ENCODE results near the gene ADAMTS18.
"Not testable (repeated sequence)": the region's sequence is repeated elsewhere in the genome, so short reads cannot be mapped to it uniquely, and the experiment has no call there.

The ADAMTS18 gene, protein sequence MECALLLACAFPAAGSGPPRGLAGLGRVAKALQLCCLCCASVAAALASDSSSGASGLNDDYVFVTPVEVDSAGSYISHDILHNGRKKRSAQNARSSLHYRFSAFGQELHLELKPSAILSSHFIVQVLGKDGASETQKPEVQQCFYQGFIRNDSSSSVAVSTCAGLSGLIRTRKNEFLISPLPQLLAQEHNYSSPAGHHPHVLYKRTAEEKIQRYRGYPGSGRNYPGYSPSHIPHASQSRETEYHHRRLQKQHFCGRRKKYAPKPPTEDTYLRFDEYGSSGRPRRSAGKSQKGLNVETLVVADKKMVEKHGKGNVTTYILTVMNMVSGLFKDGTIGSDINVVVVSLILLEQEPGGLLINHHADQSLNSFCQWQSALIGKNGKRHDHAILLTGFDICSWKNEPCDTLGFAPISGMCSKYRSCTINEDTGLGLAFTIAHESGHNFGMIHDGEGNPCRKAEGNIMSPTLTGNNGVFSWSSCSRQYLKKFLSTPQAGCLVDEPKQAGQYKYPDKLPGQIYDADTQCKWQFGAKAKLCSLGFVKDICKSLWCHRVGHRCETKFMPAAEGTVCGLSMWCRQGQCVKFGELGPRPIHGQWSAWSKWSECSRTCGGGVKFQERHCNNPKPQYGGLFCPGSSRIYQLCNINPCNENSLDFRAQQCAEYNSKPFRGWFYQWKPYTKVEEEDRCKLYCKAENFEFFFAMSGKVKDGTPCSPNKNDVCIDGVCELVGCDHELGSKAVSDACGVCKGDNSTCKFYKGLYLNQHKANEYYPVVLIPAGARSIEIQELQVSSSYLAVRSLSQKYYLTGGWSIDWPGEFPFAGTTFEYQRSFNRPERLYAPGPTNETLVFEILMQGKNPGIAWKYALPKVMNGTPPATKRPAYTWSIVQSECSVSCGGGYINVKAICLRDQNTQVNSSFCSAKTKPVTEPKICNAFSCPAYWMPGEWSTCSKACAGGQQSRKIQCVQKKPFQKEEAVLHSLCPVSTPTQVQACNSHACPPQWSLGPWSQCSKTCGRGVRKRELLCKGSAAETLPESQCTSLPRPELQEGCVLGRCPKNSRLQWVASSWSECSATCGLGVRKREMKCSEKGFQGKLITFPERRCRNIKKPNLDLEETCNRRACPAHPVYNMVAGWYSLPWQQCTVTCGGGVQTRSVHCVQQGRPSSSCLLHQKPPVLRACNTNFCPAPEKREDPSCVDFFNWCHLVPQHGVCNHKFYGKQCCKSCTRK (N-terminal part only)

DNA sequence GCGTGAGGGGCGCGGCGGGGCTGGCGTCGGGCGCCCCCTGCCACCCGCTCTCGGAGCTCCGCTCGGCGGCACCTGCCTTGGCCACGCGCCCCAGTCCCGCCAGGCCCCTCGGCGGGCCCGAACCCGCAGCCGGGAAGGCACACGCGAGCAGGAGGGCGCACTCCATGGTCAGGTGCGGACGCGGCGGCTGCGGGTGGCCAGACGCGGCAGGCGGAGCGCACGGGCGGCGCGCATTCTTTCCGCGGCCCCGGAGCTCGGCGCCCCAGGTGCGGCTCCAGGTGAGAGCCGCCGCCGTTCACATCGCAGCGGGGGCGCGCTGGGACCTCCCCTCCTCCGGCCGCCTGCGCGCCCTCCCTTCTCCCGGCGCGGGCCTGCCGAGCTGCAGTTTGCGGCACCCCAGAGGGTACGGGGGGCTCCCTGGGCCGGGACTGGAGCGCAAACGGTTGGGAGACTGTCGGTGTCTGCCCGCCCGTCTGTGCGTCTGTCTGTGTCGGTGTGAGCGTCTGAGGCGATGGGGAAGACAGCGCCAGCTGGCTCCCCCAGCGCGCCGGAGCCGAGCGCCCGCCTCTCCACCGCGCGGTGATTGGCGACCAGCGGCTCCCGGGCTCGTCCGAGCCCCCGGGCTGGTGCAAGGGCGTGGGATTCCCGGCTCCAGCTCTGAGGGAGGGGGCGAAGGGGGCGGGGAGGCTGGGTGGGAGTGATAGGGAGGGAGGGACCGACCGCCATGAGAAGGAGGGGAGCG, at the start of gene ADAMTS18:
ADAMTS18 (minus strand) TSS at position 505 of the 742 bp plus-strand sequence; CDS start at position 166, 339 bp downstream.
- DNase-seq (ENCODE audit: low spot score): no peak

DNA sequence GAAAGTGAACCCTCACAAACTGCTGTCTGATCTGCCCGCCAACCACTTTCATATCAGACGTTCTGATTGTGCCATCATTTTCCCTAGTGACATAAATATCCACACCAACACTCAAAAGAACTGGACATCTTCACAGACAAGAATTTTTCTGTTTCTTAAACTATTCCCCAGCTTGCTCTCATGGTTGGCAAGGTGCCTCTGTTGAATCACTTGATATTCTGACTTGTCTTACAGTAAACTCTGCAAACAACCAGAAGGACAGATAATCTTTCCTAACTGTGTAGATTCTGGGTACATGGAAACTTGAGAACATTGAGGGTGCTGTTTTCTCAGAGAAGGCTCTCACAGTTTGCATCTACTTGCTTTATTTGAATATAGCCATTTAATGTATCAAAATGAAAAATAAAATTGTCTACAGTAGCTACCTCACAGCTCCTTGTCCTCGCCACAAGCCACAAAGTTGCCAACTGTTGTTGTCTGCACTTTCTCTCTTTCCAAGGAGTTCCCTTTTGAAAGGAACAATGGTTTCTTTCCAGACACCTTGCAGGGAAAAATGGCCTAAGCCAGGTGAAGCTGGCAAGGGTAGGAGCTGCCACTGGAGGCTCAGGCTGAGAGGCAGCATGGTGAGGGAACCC, 46.0 kb upstream of the ADAMTS18 start:
- no peak for DNase-seq (ENCODE audit: low spot score)

DNA sequence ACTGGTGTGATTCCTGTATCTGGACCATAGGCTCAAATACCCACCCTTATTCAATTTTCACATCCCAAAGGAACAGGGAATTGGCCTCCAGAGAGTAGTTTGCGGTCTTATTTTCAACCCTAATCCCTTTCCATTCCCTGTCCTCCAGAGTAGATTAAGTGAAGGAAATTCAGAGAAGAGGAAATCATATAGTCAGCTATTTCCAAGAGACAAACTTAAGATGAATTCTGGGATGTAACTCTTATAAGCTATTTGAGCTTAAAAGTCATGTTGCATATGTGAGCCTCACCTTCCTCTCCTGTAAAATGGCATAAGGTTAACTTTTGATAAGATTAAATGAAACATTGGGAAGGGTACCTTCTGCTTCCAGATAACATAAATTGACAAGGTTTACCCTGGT, 37.4 kb upstream of the ADAMTS18 start:
- no peak for DNase-seq (ENCODE audit: low spot score)

DNA sequence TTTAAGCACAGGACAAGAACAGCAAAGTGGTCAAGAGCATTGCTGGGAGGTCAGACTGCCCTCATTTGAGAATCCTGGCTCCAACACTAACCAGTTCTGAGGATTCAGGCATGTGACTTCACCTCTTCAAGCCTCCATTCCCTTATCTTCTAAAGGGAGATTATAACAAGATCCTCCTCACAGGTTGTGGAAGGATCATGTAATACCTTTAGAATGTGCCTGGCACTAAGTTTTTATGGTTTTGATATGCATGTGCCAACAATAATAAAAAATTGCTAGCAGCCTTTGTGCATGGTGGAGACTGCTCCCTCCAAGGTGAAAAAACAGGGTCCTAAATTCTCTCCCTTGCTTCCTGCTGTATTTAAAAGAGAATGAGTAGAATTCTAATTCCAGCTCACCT, 36.0 kb upstream of the ADAMTS18 start:
- DNase-seq (ENCODE audit: low spot score): no peak

DNA sequence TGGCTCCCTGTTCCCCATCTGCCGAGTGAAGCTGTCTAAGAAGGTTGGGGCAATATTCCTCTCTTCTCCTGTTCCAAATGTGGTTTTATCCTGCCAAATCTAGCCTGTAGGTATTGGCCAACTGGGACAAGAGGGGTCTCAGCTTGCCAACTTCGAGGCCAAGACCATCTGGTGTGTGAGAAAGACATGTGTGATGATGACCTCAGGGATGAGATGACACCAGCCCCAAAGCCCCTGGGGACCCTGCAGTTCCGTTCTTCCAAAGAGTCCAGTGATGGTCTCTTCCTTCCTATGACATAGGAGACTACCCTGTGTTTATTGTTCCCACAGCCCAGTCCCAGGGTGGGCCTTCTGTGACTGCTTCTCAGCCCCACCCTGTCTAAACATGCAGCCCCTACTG, 34.8 kb upstream of the ADAMTS18 start:
- no peak for DNase-seq (ENCODE audit: low spot score)

DNA sequence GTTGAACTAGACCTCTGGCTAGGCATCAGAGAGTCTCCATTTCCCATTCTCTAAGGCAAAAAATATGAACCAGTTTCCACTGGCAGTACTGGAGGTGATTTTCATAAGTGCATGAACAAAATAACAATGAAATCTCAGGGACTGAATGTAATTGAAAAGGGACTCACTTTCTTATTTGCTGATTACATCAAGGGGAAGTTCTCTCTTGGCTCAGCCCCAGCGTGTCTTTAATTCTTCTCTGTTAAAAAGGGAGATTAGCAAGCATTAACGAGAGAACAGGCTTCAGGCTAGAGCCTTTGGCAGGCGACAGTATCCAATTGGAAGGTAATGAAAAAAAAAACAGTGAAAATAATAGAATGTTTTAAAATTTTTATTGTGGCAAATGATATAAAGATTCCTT, 34.0 kb upstream of the ADAMTS18 start:
- no peak for DNase-seq (ENCODE audit: low spot score)

DNA sequence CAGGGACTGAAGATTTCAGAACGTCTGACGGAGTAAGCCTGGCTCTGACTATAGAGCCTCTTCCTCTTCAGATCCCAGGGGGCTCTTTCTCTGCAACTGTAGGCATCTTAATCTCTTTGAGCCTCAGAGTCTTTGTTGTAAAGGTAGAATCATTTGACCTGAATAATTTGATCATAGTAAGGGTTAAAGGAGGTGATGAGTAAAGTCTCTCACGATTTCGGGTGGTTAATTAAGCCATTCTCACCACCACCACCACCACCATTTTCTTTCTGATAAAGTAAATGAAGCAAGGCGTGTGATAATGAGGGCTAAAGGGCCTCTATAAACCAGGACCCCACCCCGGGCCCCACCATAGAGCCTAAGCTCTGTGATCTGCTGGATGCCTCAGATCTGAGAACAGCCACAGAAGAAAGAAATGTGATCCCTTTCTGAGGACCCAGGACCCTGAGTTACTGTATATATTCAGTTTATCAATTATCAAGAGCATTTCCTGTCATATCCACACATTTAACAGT, 33.0 kb upstream of the ADAMTS18 start:
- no peak for DNase-seq (ENCODE audit: low spot score)

DNA sequence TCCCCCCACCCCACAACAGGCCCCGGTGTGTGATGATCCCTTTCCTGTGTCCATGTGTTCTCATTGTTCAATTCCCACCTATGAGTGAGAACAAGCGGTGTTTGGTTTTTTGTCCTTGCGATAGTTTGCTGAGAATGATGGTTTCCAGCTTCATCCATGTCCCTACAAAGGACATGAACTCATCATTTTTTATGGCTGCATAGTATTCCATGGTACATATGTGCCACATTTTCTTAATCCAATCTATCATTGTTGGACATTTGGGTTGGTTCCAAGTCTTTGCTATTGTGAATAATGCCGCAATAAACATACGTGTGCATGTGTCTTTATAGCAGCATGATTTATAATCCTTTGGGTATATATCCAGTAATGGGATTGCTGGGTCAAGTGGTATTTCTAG, 28.8 kb upstream of the ADAMTS18 start:
- not testable (repeated sequence) for DNase-seq (ENCODE audit: low spot score)

DNA sequence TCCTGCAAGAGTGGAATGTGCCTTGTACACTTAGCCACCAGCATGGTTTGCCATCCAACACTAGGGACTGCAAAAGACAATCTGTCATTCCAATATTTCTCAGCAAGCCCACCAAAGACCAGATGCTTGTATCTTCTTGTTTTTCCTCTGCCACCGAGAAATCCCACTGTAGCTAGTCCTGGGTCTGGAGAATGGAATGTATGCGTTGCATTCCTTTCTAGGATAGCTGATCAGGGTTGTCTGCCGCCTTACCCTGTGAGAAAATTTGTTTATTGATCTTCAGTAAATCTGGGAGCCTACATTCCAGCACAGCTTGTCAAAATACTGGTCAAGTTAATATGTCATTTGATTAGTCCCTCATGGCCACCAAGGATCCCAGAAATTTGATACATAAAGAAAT, 28.1 kb upstream of the ADAMTS18 start:
- DNase-seq (ENCODE audit: low spot score): no peak

DNA sequence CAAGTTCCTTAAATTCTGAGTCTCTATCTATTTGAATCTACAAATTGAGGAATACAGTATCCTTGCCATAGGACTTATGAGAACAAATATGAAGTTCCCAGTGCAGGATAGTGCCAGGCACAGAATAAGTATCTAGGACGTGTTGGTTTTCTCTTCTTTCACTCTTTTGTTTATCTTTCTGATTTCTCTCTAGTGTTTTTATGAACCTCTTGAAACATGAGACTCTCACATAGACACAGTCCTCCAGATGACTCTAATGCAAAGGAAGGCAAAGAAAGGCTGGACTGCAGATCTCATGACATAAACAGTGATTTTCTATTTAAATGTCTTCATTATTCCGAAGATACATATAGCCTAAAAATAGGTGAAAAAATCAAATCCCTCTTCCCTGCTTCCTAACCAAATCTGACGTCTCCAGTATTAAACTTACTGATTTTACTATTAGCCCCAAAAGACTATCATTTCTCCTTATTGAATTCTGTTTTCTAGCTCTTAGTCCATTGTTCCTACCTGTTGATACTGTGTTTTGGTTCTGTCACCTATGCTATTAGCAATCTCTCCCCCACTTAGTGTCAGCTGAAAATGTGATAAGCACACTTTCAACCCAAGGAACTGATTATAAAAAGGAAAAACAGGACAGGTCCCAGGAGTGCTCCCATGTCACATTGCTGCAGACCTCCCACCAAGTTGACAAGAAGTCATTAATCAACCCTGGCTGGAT, 24.9 kb upstream of the ADAMTS18 start:
- DNase-seq (ENCODE audit: low spot score): no peak

DNA sequence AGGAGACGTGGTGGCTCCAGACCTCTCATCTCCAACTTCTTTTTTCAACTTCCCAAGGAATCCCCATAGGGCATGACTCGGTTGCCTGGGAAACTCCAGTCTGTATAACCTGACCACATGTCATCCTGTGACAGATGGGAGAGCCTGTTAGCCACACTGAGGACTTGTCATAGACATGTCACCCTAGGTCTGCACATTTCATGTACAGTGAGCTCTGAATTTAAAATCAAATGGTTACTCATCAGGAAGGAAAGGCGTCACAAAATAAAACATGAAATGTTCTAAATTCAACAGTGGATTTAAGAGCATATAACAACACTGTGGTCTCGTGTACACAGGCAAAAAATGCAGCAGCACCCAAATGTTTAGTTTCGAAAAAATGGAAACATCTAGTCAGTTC, 22.2 kb upstream of the ADAMTS18 start:
- DNase-seq (ENCODE audit: low spot score): peak; percentile 26

DNA sequence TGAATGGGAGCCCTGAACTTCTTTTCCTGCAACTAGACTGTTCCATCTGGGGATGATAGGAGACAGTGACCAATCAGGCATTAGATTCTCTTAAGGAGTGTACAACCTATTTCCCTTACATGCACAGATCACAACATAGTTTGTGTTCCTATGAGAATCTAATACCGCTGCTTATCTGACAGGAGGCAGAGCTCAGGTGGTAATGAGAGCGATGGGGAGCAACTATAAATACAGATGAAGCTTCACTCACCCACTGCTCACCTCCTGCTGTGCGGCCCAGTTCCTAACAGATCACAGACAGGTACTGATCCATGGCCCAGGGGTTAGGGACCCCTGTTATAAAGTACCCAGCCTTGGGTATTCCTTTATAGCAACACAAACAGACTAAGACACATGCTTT, 17.4 kb upstream of the ADAMTS18 start:
- no peak for DNase-seq (ENCODE audit: low spot score)

DNA sequence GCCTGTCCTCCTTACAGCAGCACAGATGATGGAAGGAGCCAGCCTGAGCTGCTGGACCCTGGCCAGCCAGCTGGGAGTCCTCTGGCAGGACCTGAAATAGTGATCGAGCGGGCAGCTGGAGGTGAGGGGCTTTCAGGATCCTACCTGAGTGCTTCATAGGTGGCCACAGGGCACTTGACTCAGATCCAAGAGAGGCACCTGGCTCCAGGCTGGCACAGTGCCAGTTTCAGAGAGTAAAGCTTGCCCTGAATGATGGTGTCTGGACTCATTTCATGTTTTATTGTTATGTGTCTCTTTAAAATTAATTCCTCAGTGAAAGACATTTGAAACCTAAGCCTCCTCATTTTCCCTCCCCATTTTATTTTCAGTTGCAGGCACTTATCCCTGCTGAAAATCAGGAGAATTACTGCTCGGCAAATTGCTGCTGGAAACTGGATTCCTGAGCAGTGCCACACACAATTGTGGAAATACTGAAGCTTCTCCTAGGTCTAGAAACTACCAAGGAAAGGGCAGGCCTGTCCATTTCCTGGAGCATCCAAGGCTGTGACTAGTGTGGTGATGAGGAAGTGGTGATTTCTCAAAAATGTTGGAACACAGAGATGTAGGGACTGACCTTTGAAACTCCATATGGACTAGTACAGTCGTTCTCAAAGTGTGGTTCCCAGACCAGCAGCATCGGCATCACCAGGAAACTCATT, 16.1 kb upstream of the ADAMTS18 start:
- no peak for DNase-seq (ENCODE audit: low spot score)

DNA sequence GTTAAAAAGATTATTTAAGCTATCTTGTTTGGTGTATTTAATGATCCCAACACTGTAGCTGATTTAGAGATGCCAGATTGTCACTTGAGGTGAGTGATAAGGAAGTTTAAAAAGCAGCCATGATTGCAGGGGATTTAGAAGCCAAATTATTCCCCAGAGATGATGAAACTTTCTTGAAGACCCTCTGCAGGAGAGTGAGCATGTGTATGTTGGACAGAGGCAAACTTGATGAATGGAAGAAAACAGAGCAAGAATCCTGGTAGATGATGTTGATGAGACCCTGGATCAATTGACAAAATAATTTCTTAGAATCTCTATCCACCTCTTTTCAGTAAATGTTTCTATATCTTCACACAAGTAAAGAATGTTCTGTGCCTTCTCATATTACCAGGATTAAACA, 14.4 kb upstream of the ADAMTS18 start:
- DNase-seq (ENCODE audit: low spot score): no peak

DNA sequence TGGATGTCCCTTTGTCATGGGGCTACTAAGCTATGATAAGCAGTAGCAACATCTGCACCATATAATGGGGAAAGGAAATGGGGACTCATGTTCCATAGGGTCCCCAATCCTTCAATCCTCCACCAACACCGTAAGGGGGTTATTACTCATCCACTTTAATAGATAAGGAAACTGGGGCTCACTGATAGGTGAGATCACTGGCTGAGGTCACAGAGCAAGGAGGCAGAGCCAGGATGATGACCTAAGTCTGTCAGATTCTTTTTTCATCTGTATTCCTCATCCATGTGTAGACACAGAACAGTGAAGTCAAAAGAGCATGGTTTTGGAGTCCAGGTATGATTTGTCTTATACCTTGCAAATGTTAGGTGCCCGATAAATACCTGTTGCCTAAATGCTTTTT, 10.5 kb upstream of the ADAMTS18 start:
- no peak for DNase-seq (ENCODE audit: low spot score)

DNA sequence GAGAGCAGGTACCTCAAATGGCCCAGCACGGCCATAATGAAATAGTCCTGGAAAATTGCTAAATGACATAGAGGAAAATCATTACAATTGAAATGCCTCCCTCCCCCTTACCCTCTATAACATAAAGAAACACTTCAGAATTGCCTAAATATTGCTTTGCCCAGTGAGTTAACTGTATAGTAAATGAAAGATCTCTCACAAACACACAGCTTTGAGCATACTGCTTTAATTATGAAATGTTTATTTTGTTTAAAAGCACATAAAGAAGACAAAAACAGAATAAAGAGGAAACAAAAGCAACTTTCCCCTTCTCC, 9.3 kb upstream of the ADAMTS18 start:
- DNase-seq (ENCODE audit: low spot score): no peak

DNA sequence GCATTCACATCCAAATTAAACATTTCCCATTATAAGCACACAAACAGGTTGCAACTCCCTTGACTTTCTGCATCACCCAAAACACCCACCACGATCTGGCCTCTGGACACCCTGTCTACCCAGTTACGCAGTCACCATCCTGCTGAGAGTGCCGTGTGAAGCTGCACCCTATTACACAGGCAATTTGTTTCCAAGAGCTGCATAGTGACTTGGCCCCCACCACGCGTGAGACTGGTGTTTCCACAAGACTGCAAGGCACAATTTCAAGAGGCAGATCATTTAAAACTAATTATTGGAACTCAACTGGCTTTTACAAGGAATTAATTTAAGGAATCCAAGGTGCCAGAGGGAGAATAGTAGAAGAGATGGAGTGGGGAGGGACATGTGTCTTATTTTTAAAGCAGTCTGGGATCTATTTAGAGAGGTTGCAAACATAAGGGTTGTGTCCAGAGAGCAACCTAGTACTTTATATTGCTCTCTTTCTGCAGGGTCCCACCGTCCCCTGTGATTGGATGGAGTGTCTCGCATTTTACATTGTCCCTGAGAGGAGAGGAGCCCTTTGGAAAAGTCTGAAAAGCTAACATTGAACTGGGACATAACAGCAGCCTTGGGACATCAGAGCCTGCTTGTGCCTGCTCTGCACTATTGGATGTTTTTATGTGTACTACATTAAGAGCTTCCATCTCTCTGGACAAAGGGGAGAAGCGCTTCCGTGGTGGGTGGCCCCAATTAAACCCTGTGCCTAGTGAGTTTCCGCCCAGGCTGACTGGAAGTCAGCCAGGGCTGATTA, 8.7 kb upstream of the ADAMTS18 start:
- no peak for DNase-seq (ENCODE audit: low spot score)

DNA sequence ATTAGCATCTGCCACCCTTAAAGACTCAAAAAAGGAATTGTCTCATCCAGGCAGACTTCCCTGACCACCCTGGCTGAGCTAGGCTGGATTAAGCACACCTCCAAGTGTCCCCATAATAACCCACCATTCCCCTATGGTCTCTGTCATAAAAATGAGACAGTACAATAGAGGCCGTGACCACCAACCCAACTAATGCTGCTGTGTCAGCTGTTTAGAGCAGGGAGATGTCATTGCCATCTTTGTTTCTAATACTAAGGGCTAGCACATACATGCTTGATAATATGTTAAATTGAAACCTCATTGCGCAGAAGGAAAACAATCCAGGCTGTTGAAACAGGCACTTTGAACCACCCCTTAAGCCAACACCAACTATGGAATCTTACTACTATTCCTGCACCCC, 7.2 kb upstream of the ADAMTS18 start:
- no peak for DNase-seq (ENCODE audit: low spot score)

DNA sequence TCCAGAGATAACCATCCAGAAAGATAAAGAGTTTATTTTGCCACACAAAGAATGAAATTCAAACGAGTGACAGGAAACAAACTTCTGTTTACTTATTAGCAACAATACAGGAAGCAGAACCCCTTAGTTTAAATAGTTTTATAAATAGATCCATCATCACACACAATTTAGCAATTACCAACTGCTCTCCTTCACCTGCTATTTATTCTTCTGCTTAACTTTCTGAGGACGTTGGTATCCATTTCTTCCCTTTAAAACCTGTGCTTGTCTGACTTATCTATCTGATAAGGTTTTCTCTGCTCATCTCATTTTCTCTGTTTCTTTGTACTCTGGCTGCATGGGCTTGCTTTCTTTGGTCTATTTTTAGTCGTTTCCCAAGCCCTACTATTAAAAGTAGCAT, 4.3 kb upstream of the ADAMTS18 start:
- no peak for DNase-seq (ENCODE audit: low spot score)
